Liver (tissue), 9 donors: ENCODE results near the gene ATF7. TPM values are rescaled to one million over a fixed set of nuclear protein-coding genes. Genes with fewer than 3 reads are reported as not detected.
"Not testable (repeated sequence)": the region's sequence is repeated elsewhere in the genome, so short reads cannot be mapped to it uniquely, and the experiment has no call there.

ENCODE experiments used
- DNase-seq: peaks from one replicate; pipeline ENCODE4 v3.0.0-alpha.2; 2017; ENCODE audit warnings: low spot score
- H3K27ac ChIP-seq, 2 donors: one replicate each; pipeline ENCODE4 v1.7.0; 2013; ENCODE audit warnings: inconsistent platforms in 2 of 2, low read length in 2 of 2, control low read depth in 1 of 2, low read depth in 1 of 2, mild to moderate bottlenecking in 1 of 2
- H3K27me3 ChIP-seq, 4 donors: one replicate each; pipeline versions ENCODE4 v1.6.1 to v1.7.0; 2013; ENCODE audit warnings: low read length in 3 of 4, inconsistent platforms in 1 of 4, mild to moderate bottlenecking in 1 of 4, moderate library complexity in 1 of 4; ENCODE audit not compliant: control insufficient read depth in 4 of 4, insufficient read depth in 4 of 4
- H3K36me3 ChIP-seq, 4 donors: one replicate each; pipeline versions ENCODE4 v1.6.1 to v1.7.0; 2013; ENCODE audit warnings: low read length in 3 of 4, mild to moderate bottlenecking in 3 of 4, low read depth in 1 of 4, moderate library complexity in 1 of 4; ENCODE audit not compliant: control insufficient read depth in 4 of 4, insufficient read depth in 3 of 4
- H3K4me1 ChIP-seq, 4 donors: one replicate each; pipeline versions ENCODE4 v1.6.1 to v1.7.0; 2013; ENCODE audit warnings: low read length in 3 of 4, mild to moderate bottlenecking in 3 of 4, moderate library complexity in 1 of 4; ENCODE audit not compliant: control insufficient read depth in 4 of 4, insufficient read depth in 4 of 4
- H3K4me3 ChIP-seq, 3 donors: one replicate each; pipeline versions ENCODE4 v1.6.1 to v1.7.0; 2013; ENCODE audit warnings: low read length in 3 of 3, control low read depth in 1 of 3, low read depth in 1 of 3, mild to moderate bottlenecking in 1 of 3
- H3K9ac ChIP-seq, 2 donors: one replicate each; pipeline ENCODE4 v1.7.0; 2013; ENCODE audit warnings: low read length in 2 of 2, mild to moderate bottlenecking in 2 of 2, moderate library complexity in 2 of 2, control low read depth in 1 of 2, low read depth in 1 of 2
- H3K9me3 ChIP-seq, 4 donors: one replicate each; pipeline versions ENCODE4 v1.6.1 to v1.7.0; 2013; ENCODE audit warnings: low read length in 3 of 4; ENCODE audit not compliant: control insufficient read depth in 4 of 4
- FOXA1 ChIP-seq: IDR thresholded peaks from 2 replicates; pipeline ENCODE4 v1.6.1; 2016; ENCODE audit warnings: antibody characterized with exemption
- GABPA ChIP-seq, 2 donors: IDR thresholded peaks in 1 of 2; conservative IDR thresholded peaks in 1 of 2; 2 replicates each; pipeline ENCODE4 v1.6.1; 2016; ENCODE audit warnings: antibody characterized with exemption in 2 of 2, mild to moderate bottlenecking in 1 of 2, moderate library complexity in 1 of 2
- HNF4G ChIP-seq: IDR thresholded peaks from 2 replicates; pipeline ENCODE4 v1.6.1; 2016; ENCODE audit warnings: antibody characterized with exemption
- NR2F2 ChIP-seq: IDR thresholded peaks from 2 replicates; pipeline ENCODE4 v1.6.1; 2016; ENCODE audit warnings: antibody characterized with exemption
- RAD21 ChIP-seq, 2 donors: IDR thresholded peaks; 2 replicates each; pipeline ENCODE4 v1.6.1; 2016; ENCODE audit warnings: antibody characterized with exemption in 2 of 2, mild to moderate bottlenecking in 2 of 2
- REST ChIP-seq: IDR thresholded peaks from 2 replicates; pipeline ENCODE4 v1.6.1; 2016; ENCODE audit warnings: antibody characterized with exemption, mild to moderate bottlenecking
- ZBTB33 ChIP-seq: IDR thresholded peaks from 2 replicates; pipeline ENCODE4 v1.6.1; 2016; ENCODE audit warnings: antibody characterized with exemption
- WGBS: extraction: QIAGEN DNeasy Blood & Tissue Kit; methylation state at CpG from one replicate; pipeline ENCODE4 v1.1.7; 2013; 5-methylcytosine and 5-hydroxymethylcytosine counted together
- polyA plus RNA-seq, 2 donors: library from polyadenylated mRNA; stranded (reverse) in 1 of 2; unstranded in 1 of 2; fragments of 200-250 nt in 1 of 2; fragments of >200 nt in 1 of 2; fragmentation: Nextera tagmentation in 1 of 2; extraction: Ambion mirVana in 1 of 2; gene quantifications; one replicate each; pipeline versions ENCODE4 v1.2.1 to v1.2.3, GENCODE V29; 2013 to 2015
- total RNA-seq, 2 donors: library from RNA; depleted of rRNA; stranded (reverse); fragments of >200 nt; gene quantifications; one replicate each; pipeline ENCODE4 v1.2.3, GENCODE V29; 2014
- donor health status: healthy.
- donor health status: healthy.
- donor health status: healthy.
- donor health status: healthy.
- donor health status: healthy.

Gene ATF7
- total and polyA plus RNA-seq, 4 donors, result 5.3 to 14.5 (median 9.9) TPM

- TF ChIP-seq REST (no peak), GABPA (IDR thresholded peaks at IDR 0.05 in 1 of 2, conservative IDR thresholded peaks at IDR 0.05 in 1 of 2) (no peak), RAD21 (IDR thresholded peaks at IDR 0.05) (no peak), HNF4G (no peak), FOXA1 (no peak)
These were observed 143.5 kb downstream of the ATF7 start (continued) for GRCh38 chr12:53482626-53483168.

- Histone ChIP-seq H3K27ac (no peak overlapping the region), H3K36me3 (peaks cover 4 to 56% (median 43%) of the 10 kb centered on the region in 4 donors), H3K4me3 (no peak overlapping the region), H3K9ac (no peak overlapping the region), H3K27me3 (no peaks in the 10 kb centered on the region), H3K9me3 (no peaks in the 10 kb centered on the region), H3K4me1 (no peaks in the 10 kb centered on the region)
- 89% methylated on average over 9 of the region's 9 CpGs for WGBS
- no peak for TF ChIP-seq NR2F2
- no peak for DNase-seq
These were observed 144.1 kb downstream of the ATF7 start for GRCh38 chr12:53481939-53482586.

GRCh38 chr12:53481458-53481857 lies 144.7 kb downstream of the ATF7 start:
- not testable (repeated sequence) for H3K27ac ChIP-seq, H3K4me1 ChIP-seq, H3K27me3 ChIP-seq, DNase-seq, H3K9ac ChIP-seq, H3K4me3 ChIP-seq, H3K9me3 ChIP-seq
- 83% methylated on average over 6 of the region's 6 CpGs for WGBS
- peaks cover 4 to 62% (median 48%) of the 10 kb centered on the region in 4 donors for H3K36me3 ChIP-seq

GRCh38 chr12:53480491-53481442 lies 145.4 kb downstream of the ATF7 start:
- TF ChIP-seq ZBTB33, result no peak
- Histone ChIP-seq H3K9ac (no peak overlapping the region), H3K36me3 (peaks cover 4 to 66% (median 54%) of the 10 kb centered on the region in 4 donors), H3K27me3 (no peaks in the 10 kb centered on the region), H3K4me3 (no peak overlapping the region), H3K27ac (no peak overlapping the region), H3K4me1 (no peaks in the 10 kb centered on the region), H3K9me3 (no peaks in the 10 kb centered on the region)
- DNase-seq, result no peak
- WGBS, result 80% methylated on average over 12 of the region's 12 CpGs
